ENCODE results near the gene RNF32. TPM values are rescaled to one million over a fixed set of nuclear protein-coding genes. Genes with fewer than 3 reads are reported as not detected.

The RNF32 gene
- total and polyA plus RNA-seq, 10 donors: 0.28 to 2.8 (median 0.75) TPM; not detected in 1

GRCh38 chr7:156614434-156615264, 25.9 kb upstream of the RNF32 start:
- no peaks in the 10 kb centered on the region for H3K9me3 ChIP-seq
- H3K36me3 ChIP-seq: no peaks in the 10 kb centered on the region
- WGBS, 5 donors: 88 to 94% (median 91%) methylated on average over 19 of the region's 19 CpGs
- no peak overlapping the region for H3K27ac ChIP-seq
- intact Hi-C loops (cut with DNase I; ENCODE audit: low total_unique reads): no loop called here
- no peak for DNase-seq
- H3K4me3 ChIP-seq: no peak overlapping the region
- peaks cover 0 to 64% (median 26%) of the 10 kb centered on the region in 7 donors for H3K27me3 ChIP-seq (replicated peaks in 1 of 7)
- TF ChIP-seq POLR2A (IDR thresholded peaks at IDR 0.05): no peak
- TF ChIP-seq CTCF (IDR thresholded peaks at IDR 0.05 in 8 of 11, conservative IDR thresholded peaks at IDR 0.05 in 3 of 11): no peak
- no peak for TF ChIP-seq POLR2AphosphoS5 (IDR thresholded peaks at IDR 0.05)
- peaks cover 0 to 10% (median 2%) of the 10 kb centered on the region in 6 donors for H3K4me1 ChIP-seq

GRCh38 chr7:156616269-156617202, 24.0 kb upstream of the RNF32 start:
- Histone ChIP-seq H3K27ac (no peak overlapping the region), H3K4me1 (peaks cover 0 to 10% (median 2%) of the 10 kb centered on the region in 6 donors), H3K9me3 (peaks cover 0 to 7% (median 2%) of the 10 kb centered on the region in 8 donors), H3K27me3 (replicated peaks in 1 of 7) (peaks cover 0 to 70% (median 26%) of the 10 kb centered on the region in 7 donors), H3K36me3 (no peaks in the 10 kb centered on the region), H3K4me3 (peak overlapping the region in 2 of 8 donors; percentile 4 to 45)
- TF ChIP-seq POLR2AphosphoS5 (IDR thresholded peaks at IDR 0.05): no peak
- TF ChIP-seq CTCF (IDR thresholded peaks at IDR 0.05 in 8 of 11, conservative IDR thresholded peaks at IDR 0.05 in 3 of 11): no peak
- TF ChIP-seq POLR2A (IDR thresholded peaks at IDR 0.05): no peak
- DNase-seq: no peak
- intact Hi-C loops (cut with DNase I; ENCODE audit: low total_unique reads): no loop called here
- WGBS, 5 donors: 10 to 20% (median 13%) methylated on average over 42 to 92 of the region's 92 CpGs

DNA sequence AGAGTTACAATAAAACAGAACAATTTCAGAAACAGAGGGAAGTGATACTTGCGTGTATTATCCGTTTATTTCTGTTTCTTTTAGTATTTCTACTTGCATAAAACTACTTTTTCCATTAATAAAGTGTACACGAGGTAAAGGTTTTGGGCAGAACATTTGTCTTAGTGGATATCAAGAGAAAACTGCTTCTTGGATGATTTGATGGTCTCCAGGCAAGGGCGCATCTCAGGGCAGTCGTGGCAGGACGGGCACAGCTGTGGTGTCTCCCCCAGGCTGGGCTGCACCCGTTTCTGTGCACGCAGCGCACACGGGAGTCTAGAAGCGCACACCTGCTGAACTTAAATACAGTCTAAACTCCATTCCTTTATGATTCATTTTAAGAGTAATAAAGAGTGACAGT, 23.4 kb upstream of the RNF32 start:
- intact Hi-C loops (cut with DNase I; ENCODE audit: low total_unique reads): no loop called here
- no peak for DNase-seq
- Histone ChIP-seq H3K27me3 (replicated peaks in 1 of 7) (peaks cover 0 to 66% (median 26%) of the 10 kb centered on the region in 7 donors), H3K4me1 (peaks cover 0 to 10% (median 2%) of the 10 kb centered on the region in 6 donors), H3K9me3 (peaks cover 0 to 13% (median 4%) of the 10 kb centered on the region in 8 donors), H3K27ac (no peak overlapping the region), H3K36me3 (no peaks in the 10 kb centered on the region), H3K4me3 (no peak overlapping the region)
- 68 to 77% (median 72%) methylated on average over 11 of the region's 11 CpGs for WGBS, 5 donors
- TF ChIP-seq POLR2A (IDR thresholded peaks at IDR 0.05): no peak
- TF ChIP-seq CTCF (IDR thresholded peaks at IDR 0.05 in 8 of 11, conservative IDR thresholded peaks at IDR 0.05 in 3 of 11): no peak
- no peak for TF ChIP-seq POLR2AphosphoS5 (IDR thresholded peaks at IDR 0.05)
